HUES6 (cell line): ENCODE data around the gene ZNF774.
A peak's percentile ranks its signal among the peaks of the same experiment; 100 is the strongest.
"Not testable (repeated sequence)": the region's sequence is repeated elsewhere in the genome, so short reads cannot be mapped to it uniquely, and the experiment has no call there.

Source experiments
- H3K27ac ChIP-seq: 2 replicates; pipeline ENCODE4 v1.7.0; 2013; ENCODE audit warnings: low read depth, mild to moderate bottlenecking, low read length, inconsistent platforms
- H3K27me3 ChIP-seq: 2 replicates; pipeline ENCODE4 v1.6.1; 2013; ENCODE audit warnings: low read length; ENCODE audit not compliant: control insufficient read depth, insufficient read depth
- H3K36me3 ChIP-seq: 2 replicates; pipeline ENCODE4 v1.6.1; 2013; ENCODE audit warnings: low read length; ENCODE audit not compliant: control insufficient read depth, insufficient read depth
- H3K4me1 ChIP-seq: 2 replicates; pipeline ENCODE4 v1.6.1; 2013; ENCODE audit warnings: low read length; ENCODE audit not compliant: control insufficient read depth, insufficient read depth
- H3K4me3 ChIP-seq: 2 replicates; pipeline ENCODE4 v1.5.1; 2013; ENCODE audit warnings: low read depth, low read length
- H3K9ac ChIP-seq: one replicate; pipeline ENCODE4 v1.6.1; 2013; ENCODE audit warnings: mild to moderate bottlenecking, low read length
- H3K9me3 ChIP-seq: 2 replicates; pipeline ENCODE4 v1.6.1; 2013; ENCODE audit warnings: low read depth, low read length; ENCODE audit not compliant: control insufficient read depth, insufficient read depth

The ZNF774 gene

DNA sequence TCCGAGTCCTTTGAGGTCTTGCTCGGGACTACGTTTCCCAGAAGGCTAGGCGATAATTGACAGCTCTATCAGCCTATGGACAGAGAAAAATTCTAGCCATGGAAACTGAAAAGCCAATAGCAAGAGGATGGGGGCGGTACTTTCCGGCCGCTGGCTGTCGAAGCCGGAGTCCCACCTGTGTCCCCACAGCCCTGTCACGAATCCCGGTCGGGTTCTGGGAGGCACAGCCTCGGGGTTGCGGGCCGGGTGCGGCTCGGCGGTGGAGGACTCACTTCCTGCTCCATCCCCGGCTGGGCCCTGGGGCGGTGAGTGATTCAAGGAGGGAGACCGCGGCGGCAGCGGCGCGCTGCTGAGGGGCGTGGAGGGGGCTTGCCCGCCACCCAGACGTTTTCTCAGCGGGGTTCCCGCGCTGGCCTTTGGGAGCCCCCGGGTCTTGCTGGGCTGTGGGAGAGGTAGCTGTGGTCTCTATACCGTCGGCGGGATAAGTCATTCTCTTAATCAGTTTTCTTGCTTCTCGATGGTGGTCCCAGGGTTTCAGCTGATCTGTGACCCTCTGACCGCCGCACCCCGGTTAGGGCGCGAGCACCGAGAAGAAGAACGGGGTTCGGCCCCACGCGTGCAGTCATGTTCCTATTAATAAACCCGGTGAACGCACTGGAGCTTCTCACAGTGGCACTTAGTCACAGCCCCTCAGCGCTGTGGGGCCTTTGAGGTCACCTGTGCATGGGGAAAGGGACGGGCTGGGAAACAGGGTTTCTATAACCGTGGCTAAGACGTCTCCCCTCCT lies at the start of gene ZNF774:
TSS of gene ZNF774 (plus strand) at position 178 of the 787 bp plus-strand sequence. CDS start 2,377 bp downstream, outside the sequence.
- Histone ChIP-seq H3K4me1 (no peaks in the 10 kb centered on the region), H3K36me3 (no peaks in the 10 kb centered on the region), H3K9ac (peak within 1 kb of the TSS; percentile 36), H3K4me3 (peak within 1 kb of the TSS; percentile 65), H3K27me3 (no peaks in the 10 kb centered on the region), H3K9me3 (no peaks in the 10 kb centered on the region), H3K27ac (no peak within 1 kb of the TSS)

DNA sequence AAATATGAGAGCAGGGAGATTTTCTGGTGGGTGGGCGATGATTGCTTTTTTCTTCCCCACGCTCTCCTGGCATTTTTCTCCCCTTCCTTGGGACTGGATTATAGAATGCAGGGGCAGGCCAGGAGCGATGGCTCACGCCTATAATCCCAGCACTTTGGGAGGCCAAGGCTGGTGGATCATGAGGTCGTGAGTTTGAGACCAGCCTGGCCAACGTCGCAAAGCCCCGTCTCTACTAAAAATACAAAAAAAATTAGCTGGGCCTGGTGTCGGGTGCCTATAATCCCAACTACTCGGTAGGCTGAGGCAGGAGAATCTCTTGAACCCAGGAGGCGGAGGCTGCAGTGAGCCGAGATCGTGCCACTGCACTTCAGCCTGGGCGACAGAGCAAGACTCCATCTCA lies 46.7 kb upstream of the ZNF774 start:
- H3K9me3 ChIP-seq, H3K36me3 ChIP-seq, H3K27ac ChIP-seq, H3K4me1 ChIP-seq, H3K4me3 ChIP-seq, H3K9ac ChIP-seq, H3K27me3 ChIP-seq: not testable (repeated sequence)

DNA sequence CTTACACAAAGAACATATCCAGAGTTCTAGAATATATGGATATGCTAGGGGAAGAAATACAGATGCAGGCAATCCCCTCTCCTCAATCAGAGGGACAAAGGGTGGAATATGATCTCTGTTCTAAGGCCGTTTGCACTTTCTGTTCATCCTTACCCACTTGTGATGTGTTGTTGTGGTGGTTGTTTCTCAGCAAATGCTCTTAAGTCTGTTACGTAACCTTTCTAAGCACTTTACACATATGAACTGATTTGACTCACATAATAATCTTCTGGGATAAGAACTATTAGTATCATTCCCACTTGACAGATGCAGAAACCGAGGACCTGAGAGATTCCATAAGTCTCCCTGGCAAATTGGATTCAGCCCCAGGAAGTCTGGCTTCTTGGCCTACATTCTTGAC lies 46.2 kb upstream of the ZNF774 start:
- no peak overlapping the region for H3K4me3 ChIP-seq
- H3K9ac ChIP-seq = no peak overlapping the region
- peaks cover 7% of the 10 kb centered on the region for H3K4me1 ChIP-seq
- H3K36me3 ChIP-seq = no peaks in the 10 kb centered on the region
- H3K27ac ChIP-seq = no peak overlapping the region
- H3K9me3 ChIP-seq = no peaks in the 10 kb centered on the region
- no peaks in the 10 kb centered on the region for H3K27me3 ChIP-seq

DNA sequence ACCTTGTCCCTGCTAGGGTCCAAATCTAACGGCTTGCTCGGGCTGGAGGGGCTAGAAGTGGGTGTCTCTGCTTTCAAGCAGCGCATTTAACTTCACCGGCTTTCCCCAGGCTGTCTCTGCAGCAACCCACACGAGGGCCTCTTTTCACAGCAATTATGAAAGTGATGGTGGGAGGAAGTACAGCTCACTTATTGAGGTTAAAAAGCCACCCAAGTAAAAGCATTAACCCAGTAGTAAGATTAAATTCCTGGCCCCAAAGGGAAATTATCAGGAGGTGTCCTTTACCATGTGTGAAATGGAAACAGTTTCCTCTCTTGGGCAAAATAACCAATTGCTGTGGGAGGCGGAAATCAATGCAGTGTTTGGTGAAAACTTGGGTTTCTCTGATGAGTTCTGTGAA lies 45.5 kb upstream of the ZNF774 start:
- Histone ChIP-seq H3K27me3 (no peaks in the 10 kb centered on the region), H3K4me3 (no peak overlapping the region), H3K4me1 (0 out of 2 replicates have a peak, but pooled peaks cover 2% of the 10 kb centered on the region), H3K9me3 (no peaks in the 10 kb centered on the region), H3K36me3 (no peaks in the 10 kb centered on the region), H3K27ac (no peak overlapping the region), H3K9ac (no peak overlapping the region)

DNA sequence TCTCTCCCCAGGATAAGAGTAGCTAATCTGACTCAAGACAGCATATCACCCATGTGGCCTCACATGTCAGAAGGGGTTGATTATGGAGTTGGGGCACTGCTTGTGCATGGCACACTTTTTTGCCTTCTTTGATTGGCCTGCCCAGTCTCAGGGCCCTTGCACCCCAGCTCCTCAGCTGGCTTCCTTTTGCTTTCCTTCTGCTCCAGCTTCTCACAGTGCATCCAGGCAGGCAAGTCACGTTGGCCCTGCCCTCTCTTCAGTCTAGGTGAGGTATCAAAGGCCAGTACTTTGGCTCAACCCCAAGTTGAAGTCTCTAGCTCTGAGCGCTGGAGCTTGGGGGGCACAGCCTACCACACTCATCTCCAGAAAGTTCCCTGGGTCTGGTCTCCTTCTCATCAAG lies 44.4 kb upstream of the ZNF774 start:
- Histone ChIP-seq H3K4me1 (0 out of 2 replicates have a peak, but pooled peaks cover 2% of the 10 kb centered on the region), H3K9ac (no peak overlapping the region), H3K27me3 (no peaks in the 10 kb centered on the region), H3K27ac (no peak overlapping the region), H3K9me3 (no peaks in the 10 kb centered on the region), H3K36me3 (no peaks in the 10 kb centered on the region), H3K4me3 (no peak overlapping the region)

DNA sequence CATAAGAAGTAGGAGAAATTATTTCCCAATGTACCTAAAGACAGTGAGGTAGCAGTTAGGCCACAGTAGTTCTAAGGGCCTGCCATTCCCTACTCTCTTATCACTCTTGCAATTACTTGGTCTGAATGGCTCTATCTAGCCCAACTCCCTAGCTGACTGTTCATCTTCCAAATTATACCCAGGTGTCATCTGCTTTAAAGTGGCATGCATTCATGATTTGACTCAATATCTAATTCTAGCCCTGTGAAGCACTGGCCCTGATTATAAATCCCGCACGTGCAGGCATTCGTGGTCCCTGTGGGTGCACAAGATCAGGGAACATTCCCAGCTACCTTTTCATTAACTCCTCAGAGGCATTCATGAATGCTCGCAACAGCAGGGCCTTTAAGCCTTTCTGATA lies 43.1 kb upstream of the ZNF774 start:
- H3K9me3 ChIP-seq = no peaks in the 10 kb centered on the region
- H3K27me3 ChIP-seq = no peaks in the 10 kb centered on the region
- H3K9ac ChIP-seq = no peak overlapping the region
- H3K4me1 ChIP-seq = 0 out of 2 replicates have a peak, but pooled peaks cover 2% of the 10 kb centered on the region
- no peaks in the 10 kb centered on the region for H3K36me3 ChIP-seq
- H3K4me3 ChIP-seq = no peak overlapping the region
- no peak overlapping the region for H3K27ac ChIP-seq

DNA sequence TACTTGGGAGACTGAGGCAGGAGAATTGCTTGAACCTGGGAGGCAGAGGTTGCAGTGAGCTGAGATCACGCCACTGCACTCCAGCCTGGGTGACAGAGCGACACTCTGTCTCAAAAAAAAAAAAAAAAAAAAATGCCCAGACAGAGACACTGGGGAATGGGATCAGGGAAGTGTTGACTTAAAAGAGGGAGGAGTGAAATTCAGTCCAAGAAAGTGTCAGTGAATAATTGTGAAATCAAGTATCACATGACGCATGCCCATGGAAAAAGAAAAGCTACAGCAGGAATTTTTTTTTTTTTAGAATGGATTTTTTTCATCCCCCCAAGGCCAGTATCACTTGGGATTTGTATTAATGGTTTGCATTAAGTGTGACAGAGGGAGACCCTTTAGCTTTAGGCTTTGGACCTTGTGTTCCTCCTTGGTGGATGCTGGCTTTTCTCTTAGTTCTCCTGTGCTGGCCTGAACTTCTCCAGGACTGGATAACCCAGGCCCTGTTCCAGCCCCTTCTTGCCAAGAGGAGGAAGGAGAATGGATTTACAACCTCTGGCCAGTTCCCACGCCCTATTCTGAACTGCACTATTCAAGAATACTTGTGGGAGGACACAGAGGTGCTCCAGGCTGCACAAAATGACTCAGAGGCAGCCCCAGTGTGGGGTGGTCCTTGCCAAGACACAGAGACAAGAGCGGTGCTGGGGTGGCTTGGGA lies 36.7 kb upstream of the ZNF774 start:
- no peaks in the 10 kb centered on the region for H3K9me3 ChIP-seq
- no peak overlapping the region for H3K4me3 ChIP-seq
- no peak overlapping the region for H3K9ac ChIP-seq
- H3K27me3 ChIP-seq = no peaks in the 10 kb centered on the region
- peaks cover 4% of the 10 kb centered on the region; the same call in 1 of the 2 replicates for H3K4me1 ChIP-seq
- no peak overlapping the region for H3K27ac ChIP-seq
- no peaks in the 10 kb centered on the region for H3K36me3 ChIP-seq

DNA sequence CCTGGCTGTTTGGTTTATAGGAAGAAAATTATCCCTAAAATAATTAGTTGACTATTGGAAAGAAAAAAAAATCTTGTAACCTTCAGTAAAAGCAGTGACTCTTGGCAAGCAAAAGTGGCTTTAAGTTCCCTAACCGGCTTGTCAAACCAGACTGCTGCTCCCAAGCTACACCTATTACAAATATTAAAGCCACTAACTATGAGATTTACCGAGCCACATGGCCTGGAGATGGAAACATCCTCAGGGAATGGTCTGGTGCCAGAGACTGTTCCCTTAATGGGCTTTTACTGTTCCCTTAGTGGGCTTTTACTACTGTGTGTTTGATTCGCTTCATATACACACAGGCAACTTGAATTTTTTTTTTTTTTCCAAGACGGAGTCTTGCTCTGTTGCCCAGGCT lies 35.9 kb upstream of the ZNF774 start:
- H3K4me3 ChIP-seq = no peak overlapping the region
- no peaks in the 10 kb centered on the region for H3K27me3 ChIP-seq
- H3K27ac ChIP-seq = no peak overlapping the region
- no peaks in the 10 kb centered on the region for H3K36me3 ChIP-seq
- peaks cover 4% of the 10 kb centered on the region; the same call in 1 of the 2 replicates for H3K4me1 ChIP-seq
- H3K9me3 ChIP-seq = no peaks in the 10 kb centered on the region
- H3K9ac ChIP-seq = no peak overlapping the region

DNA sequence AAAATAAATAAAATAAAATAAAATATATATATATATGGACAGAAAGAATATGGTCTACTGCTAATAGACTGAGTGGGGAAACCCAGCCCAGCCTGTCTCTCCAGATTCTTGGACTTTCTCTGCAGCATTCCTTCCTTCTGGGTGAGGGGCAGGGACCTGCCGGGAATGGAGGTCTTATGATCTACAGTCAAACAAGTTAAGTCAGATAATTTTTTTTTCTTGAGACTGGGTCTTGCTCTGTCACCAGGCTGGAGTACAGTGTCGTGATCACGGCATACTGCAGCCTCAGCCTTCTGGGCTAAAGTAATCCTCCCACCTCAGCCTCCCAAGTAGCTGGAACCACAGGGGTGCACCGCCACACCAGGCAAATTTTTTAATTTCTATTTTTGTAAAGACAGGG lies 33.5 kb upstream of the ZNF774 start:
- no peaks in the 10 kb centered on the region for H3K27me3 ChIP-seq
- H3K4me3 ChIP-seq = no peak overlapping the region
- no peak overlapping the region for H3K9ac ChIP-seq
- H3K27ac ChIP-seq = no peak overlapping the region
- H3K9me3 ChIP-seq = no peaks in the 10 kb centered on the region
- no peaks in the 10 kb centered on the region for H3K36me3 ChIP-seq
- peaks cover 7% of the 10 kb centered on the region for H3K4me1 ChIP-seq

DNA sequence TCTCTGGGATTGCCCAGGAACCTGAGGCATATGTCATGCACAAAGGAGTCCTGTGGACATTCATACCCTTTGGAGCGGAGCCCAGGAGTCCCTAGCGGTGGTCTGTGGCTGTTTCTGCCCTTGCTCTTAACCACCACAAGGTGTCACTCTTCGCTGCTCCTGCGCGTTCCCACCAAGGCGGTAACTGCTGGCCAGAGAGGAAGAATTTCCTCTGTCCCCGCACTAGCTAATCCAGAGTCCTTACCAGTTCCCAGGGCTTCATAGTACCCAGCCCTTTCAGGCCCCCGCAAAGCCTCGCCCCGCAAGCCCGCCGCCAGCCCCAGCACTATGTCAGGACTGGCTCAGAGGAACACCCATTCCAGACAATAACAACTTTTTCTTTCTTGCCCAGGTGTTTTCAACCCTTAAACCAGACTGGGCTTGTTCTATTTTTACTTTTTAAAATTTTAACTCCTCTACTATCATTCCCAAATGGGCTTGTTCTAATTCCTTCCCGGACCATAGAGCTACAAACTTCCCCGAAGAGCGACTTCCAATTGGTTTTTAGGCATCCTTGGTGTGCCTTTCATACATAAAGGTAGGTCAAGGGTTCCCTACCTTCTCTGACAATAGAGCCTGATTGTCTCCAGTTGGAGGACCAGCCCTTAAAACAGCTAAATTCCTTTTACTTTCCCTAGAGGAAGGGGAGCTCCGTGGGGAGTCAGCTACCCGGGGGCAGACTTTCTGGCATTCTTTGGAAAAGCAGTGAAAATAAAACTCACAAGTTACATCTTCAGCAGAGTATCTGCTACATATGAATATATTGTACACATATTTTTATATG lies 31.8 kb upstream of the ZNF774 start:
- Histone ChIP-seq H3K4me3 (peak overlapping the region; percentile 41), H3K9me3 (no peaks in the 10 kb centered on the region), H3K36me3 (no peaks in the 10 kb centered on the region), H3K27ac (no peak overlapping the region), H3K4me1 (peaks cover 7% of the 10 kb centered on the region), H3K9ac (peak overlapping the region; percentile 31), H3K27me3 (no peaks in the 10 kb centered on the region)

DNA sequence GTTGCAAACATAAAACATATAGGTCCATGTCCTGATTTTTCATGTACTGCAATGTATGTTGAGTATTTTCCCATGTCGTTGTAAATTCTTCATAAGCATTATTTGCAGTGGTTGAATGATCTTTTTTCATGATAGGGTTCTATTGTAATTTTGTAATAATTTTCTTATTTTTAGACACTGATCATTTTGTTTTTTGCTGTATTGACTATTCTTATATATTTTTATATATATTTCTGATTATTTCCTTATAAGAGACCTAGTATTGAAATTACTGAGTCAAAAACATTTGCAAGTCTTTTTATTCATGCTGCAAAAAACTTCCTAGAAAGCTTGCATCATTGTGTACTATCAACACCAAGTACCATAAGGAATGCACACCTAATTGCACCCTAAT lies 31.2 kb upstream of the ZNF774 start:
- H3K27me3 ChIP-seq = no peaks in the 10 kb centered on the region
- H3K9me3 ChIP-seq = no peaks in the 10 kb centered on the region
- H3K4me3 ChIP-seq = no peak overlapping the region
- no peaks in the 10 kb centered on the region for H3K36me3 ChIP-seq
- H3K9ac ChIP-seq = no peak overlapping the region
- no peak overlapping the region for H3K27ac ChIP-seq
- H3K4me1 ChIP-seq = peaks cover 7% of the 10 kb centered on the region
